ENCODE results near the gene PHLDB3. TPM values are rescaled to one million over a fixed set of nuclear protein-coding genes. Genes with fewer than 3 reads are reported as not detected.

Gene PHLDB3
- total RNA-seq, 4 donors from 2014 or later, result 45.3 to 92.8 (median 61.9) TPM

DNA sequence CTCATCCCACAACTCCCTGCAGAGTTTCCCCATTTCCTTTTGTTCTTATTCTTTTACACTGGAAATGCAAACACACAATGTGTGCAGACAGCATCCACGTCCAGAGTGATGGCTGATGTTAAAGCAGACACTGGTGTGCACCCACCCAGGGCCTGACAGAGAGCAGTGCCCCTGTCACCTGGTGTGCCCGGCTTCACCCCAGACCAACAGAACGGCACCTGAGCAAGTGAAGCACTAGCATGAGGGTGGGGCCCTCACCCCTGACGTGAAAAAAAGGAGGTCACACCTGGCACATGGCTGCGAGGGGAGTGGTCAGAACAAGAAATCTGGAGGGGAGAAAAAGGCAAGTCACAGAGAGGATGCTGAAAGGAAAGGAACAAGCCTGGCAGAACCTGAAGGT lies 40.7 kb upstream of the PHLDB3 start:
- no peak overlapping the region for H3K27ac ChIP-seq
- intact Hi-C loops (cut with DNase I), result no loop called here
- 73 to 88% methylated on average over 4 to 5 of the region's 5 CpGs for WGBS, 2 donors
- TF ChIP-seq POLR2A (IDR thresholded peaks at IDR 0.05), result no peak
- TF ChIP-seq, protein P1, sequence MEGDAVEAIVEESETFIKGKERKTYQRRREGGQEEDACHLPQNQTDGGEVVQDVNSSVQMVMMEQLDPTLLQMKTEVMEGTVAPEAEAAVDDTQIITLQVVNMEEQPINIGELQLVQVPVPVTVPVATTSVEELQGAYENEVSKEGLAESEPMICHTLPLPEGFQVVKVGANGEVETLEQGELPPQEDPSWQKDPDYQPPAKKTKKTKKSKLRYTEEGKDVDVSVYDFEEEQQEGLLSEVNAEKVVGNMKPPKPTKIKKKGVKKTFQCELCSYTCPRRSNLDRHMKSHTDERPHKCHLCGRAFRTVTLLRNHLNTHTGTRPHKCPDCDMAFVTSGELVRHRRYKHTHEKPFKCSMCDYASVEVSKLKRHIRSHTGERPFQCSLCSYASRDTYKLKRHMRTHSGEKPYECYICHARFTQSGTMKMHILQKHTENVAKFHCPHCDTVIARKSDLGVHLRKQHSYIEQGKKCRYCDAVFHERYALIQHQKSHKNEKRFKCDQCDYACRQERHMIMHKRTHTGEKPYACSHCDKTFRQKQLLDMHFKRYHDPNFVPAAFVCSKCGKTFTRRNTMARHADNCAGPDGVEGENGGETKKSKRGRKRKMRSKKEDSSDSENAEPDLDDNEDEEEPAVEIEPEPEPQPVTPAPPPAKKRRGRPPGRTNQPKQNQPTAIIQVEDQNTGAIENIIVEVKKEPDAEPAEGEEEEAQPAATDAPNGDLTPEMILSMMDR (IDR thresholded peaks at IDR 0.05), result no peak
- DNase-seq, result no peak
- H3K36me3 ChIP-seq, result peaks cover 0 to 86% (median 4%) of the 10 kb centered on the region in 3 donors
- no peaks in the 10 kb centered on the region for H3K4me1 ChIP-seq
- H3K4me3 ChIP-seq, result no peak overlapping the region
- H3K9me3 ChIP-seq, result no peaks in the 10 kb centered on the region
- no peaks in the 10 kb centered on the region for H3K27me3 ChIP-seq

DNA sequence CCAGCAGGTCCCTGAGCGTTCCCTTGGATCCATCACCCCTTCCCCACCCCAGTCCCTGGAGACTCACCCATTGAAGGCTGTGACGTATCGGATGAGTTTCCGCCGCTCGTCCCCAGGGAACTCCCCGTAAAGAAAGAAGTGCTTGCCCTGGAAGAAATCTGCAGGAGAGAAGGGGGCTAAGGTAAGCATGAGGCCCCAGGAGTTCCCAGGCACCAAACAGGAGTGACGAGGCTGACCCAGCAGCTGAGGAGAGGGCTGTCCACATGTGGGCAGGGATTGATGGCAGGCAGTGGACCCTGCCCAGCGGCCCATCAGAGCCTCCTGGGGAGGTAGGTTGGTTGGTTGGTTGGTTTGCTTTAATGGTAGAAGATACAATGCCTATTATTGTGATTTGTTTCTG lies 39.5 kb upstream of the PHLDB3 start:
- H3K9me3 ChIP-seq, result no peaks in the 10 kb centered on the region
- no peak overlapping the region for H3K27ac ChIP-seq
- WGBS, 2 donors, result 95 to 100% methylated on average over 3 to 4 of the region's 9 CpGs
- no peak for DNase-seq
- H3K36me3 ChIP-seq, result peaks cover 0 to 86% (median 4%) of the 10 kb centered on the region in 3 donors
- intact Hi-C loops (cut with DNase I), result no loop called here
- TF ChIP-seq POLR2A (IDR thresholded peaks at IDR 0.05), result no peak
- TF ChIP-seq, protein P1 (IDR thresholded peaks at IDR 0.05), result no peak
- H3K27me3 ChIP-seq, result no peaks in the 10 kb centered on the region
- no peak overlapping the region for H3K4me3 ChIP-seq
- no peaks in the 10 kb centered on the region for H3K4me1 ChIP-seq

DNA sequence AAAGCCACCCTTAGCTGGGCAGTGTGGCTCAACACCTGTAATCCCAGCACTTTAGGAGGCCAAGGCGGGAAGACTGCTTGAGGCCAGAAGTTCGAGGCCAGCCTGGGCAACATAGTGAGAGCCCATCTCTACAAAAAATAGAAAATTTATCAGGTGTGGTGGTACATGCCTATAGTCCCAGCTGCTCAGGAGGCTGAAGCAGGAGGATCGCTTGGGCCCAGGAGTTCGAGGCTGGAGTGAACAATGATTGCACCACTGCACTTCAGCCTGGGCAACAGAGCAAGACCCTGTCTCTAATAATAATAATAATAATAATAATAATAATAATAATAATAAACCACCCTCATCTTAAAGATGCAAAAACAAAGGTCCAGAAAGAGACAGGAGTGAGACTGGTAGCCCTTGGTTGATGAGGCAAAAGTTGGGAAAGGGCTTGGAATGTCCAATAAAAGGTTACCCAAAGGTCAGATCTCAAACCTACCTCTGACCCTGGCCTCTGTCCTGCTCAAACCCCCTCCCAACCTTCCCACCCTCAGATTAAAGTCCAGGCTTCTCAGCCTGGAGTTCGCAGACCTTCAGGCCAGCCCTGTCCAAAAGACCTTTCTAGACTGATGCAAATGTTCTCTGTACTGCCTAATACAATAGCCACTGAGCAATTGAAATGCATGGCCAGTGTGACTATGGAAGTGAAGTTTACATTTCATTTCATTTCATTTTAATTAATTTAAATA lies 37.5 kb upstream of the PHLDB3 start:
- Histone ChIP-seq H3K9me3 (no peaks in the 10 kb centered on the region), H3K27me3 (no peaks in the 10 kb centered on the region), H3K36me3 (peaks cover 0 to 94% (median 4%) of the 10 kb centered on the region in 3 donors), H3K4me3 (no peak overlapping the region), H3K27ac (no peak overlapping the region), H3K4me1 (no peaks in the 10 kb centered on the region)
- intact Hi-C loops (cut with DNase I), result no loop called here
- TF ChIP-seq, protein P1 (IDR thresholded peaks at IDR 0.05), result no peak
- TF ChIP-seq POLR2A (IDR thresholded peaks at IDR 0.05), result no peak
- 92 to 95% methylated on average over 5 of the region's 5 CpGs for WGBS, 2 donors
- DNase-seq, result no peak

DNA sequence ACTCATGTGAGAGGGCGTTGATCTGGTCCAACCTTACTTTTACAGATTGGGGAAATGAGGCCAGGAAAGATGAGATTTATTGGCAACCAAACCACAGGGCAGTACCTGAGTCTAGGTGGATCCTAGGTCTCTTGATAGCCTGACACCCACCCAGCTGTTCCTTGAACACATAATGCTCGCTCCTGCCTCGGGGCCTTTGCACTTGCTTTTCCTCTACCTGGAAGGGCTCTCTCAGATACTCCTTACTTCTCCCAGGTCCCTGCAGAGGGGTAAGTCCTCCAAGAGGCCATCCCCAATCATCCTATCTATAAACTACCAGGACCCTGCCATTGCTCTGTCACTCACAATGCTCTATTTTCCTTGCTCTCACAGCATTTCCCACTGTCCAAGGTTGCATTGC lies 35.8 kb upstream of the PHLDB3 start:
- TF ChIP-seq, protein P1 (IDR thresholded peaks at IDR 0.05), result no peak
- no peak for TF ChIP-seq POLR2A (IDR thresholded peaks at IDR 0.05)
- H3K9me3 ChIP-seq, result no peaks in the 10 kb centered on the region
- peaks cover 0 to 3% (median 0%) of the 10 kb centered on the region in 3 donors for H3K4me1 ChIP-seq
- 83 to 100% methylated on average over 3 of the region's 3 CpGs for WGBS, 2 donors
- H3K27me3 ChIP-seq, result no peaks in the 10 kb centered on the region
- no peak for DNase-seq
- H3K27ac ChIP-seq, result no peak overlapping the region
- intact Hi-C loops (cut with DNase I), result no loop called here
- peaks cover 0 to 85% (median 4%) of the 10 kb centered on the region in 3 donors for H3K36me3 ChIP-seq
- H3K4me3 ChIP-seq, result no peak overlapping the region

DNA sequence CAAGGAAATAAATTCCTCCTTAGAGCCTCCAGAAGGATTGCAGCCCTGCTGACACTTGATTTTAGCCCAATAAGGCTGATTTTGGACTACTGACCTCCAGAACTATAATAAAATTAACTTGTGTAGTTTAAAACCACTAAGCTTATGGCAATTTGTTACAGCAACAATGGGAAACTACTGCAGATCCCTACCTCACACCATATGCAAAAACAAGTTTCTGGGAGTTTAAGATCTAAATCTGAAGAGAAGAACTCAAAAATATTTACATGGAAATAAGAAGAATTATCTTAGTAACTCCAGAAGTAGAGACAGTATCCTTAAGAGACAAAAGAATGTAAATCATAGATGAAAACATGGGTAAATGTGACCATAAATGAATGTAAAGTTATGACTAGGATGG lies 34.4 kb upstream of the PHLDB3 start:
- Histone ChIP-seq H3K27ac (no peak overlapping the region), H3K36me3 (peaks cover 0 to 71% (median 4%) of the 10 kb centered on the region in 3 donors), H3K4me3 (no peak overlapping the region), H3K4me1 (peaks cover 0 to 18% (median 5%) of the 10 kb centered on the region in 3 donors), H3K27me3 (no peaks in the 10 kb centered on the region), H3K9me3 (no peaks in the 10 kb centered on the region)
- no peak for DNase-seq
- intact Hi-C loops (cut with DNase I), result loop anchor here (10.0 kb wide), 1 partner anchor 56 kb away; the partner anchor contains the start of genes IRGQ and ZNF576
- no peak for TF ChIP-seq POLR2A (IDR thresholded peaks at IDR 0.05)
- TF ChIP-seq, protein P1 (IDR thresholded peaks at IDR 0.05), result no peak

Data from esophagus squamous epithelium (tissue), 5 donors.